Superior temporal gyrus (tissue), 1 donor: ENCODE data around the gene GON4L.
A peak's percentile ranks its signal among the peaks of the same experiment; 100 is the strongest.
"Not testable (repeated sequence)": the region's sequence is repeated elsewhere in the genome, so short reads cannot be mapped to it uniquely, and the experiment has no call there.

ENCODE experiments used
- DNase-seq: peaks from one replicate; pipeline ENCODE4 v3.0.0-alpha.2; 2016; ENCODE audit errors: extremely low spot score

Gene GON4L

GRCh38 chr1:155816351-155816750 is 40.7 kb downstream of the GON4L start:
- no peak for DNase-seq

- DNase-seq = no peak
Observed at GRCh38 chr1:155813672-155814071, 43.3 kb downstream of the GON4L start.

- no peak for DNase-seq
Observed at GRCh38 chr1:155812878-155813277, 44.1 kb downstream of the GON4L start.

GRCh38 chr1:155809088-155809487 is 47.9 kb downstream of the GON4L start:
- no peak for DNase-seq

- no peak for DNase-seq
Observed at GRCh38 chr1:155801149-155801548, 55.9 kb downstream of the GON4L start.

- not testable (repeated sequence) for DNase-seq
Observed at GRCh38 chr1:155795618-155796017, 61.4 kb downstream of the GON4L start.

- no peak for DNase-seq
Observed at GRCh38 chr1:155794605-155795245, 62.3 kb downstream of the GON4L start.

- DNase-seq = no peak
Observed at GRCh38 chr1:155793213-155793612, 63.8 kb downstream of the GON4L start.

- no peak for DNase-seq
Observed at GRCh38 chr1:155777582-155777981, 79.4 kb downstream of the GON4L start.

GRCh38 chr1:155776414-155776813 is 80.6 kb downstream of the GON4L start:
- DNase-seq = no peak

- DNase-seq = no peak
Observed at GRCh38 chr1:155773221-155773620, 83.8 kb downstream of the GON4L start.

GRCh38 chr1:155769257-155769656 is 87.8 kb downstream of the GON4L start:
- DNase-seq = no peak

GRCh38 chr1:155767399-155767989 is 89.5 kb downstream of the GON4L start:
- not testable (repeated sequence) for DNase-seq

- not testable (repeated sequence) for DNase-seq
Observed at GRCh38 chr1:155763989-155764388, 93.0 kb downstream of the GON4L start.

- DNase-seq = peak; percentile 45
Observed at GRCh38 chr1:155763090-155763815, 93.8 kb downstream of the GON4L start.

GRCh38 chr1:155761736-155762405 is 95.1 kb downstream of the GON4L start:
- no peak for DNase-seq

- DNase-seq = no peak
Observed at GRCh38 chr1:155760751-155761475, 96.1 kb downstream of the GON4L start.

- no peak for DNase-seq
Observed at GRCh38 chr1:155759966-155760630, 96.9 kb downstream of the GON4L start.

GRCh38 chr1:155759017-155759416 is 98.0 kb downstream of the GON4L start:
- not testable (repeated sequence) for DNase-seq

- not testable (repeated sequence) for DNase-seq
Observed at GRCh38 chr1:155748141-155748540, 108.9 kb downstream of the GON4L start.

GRCh38 chr1:155747586-155747985 is 109.4 kb downstream of the GON4L start:
- not testable (repeated sequence) for DNase-seq
